DMS114 treated with DMSO at 0.1 percent for 48 hours (cell line): ENCODE results near the gene CAPN14.

Experiments used
- DNase-seq: peaks from one replicate; lab custom pipeline; 2025; ENCODE audit not compliant: unreplicated experiment; lab: John Stamatoyannopoulos, UW

CAPN14 gene, protein sequence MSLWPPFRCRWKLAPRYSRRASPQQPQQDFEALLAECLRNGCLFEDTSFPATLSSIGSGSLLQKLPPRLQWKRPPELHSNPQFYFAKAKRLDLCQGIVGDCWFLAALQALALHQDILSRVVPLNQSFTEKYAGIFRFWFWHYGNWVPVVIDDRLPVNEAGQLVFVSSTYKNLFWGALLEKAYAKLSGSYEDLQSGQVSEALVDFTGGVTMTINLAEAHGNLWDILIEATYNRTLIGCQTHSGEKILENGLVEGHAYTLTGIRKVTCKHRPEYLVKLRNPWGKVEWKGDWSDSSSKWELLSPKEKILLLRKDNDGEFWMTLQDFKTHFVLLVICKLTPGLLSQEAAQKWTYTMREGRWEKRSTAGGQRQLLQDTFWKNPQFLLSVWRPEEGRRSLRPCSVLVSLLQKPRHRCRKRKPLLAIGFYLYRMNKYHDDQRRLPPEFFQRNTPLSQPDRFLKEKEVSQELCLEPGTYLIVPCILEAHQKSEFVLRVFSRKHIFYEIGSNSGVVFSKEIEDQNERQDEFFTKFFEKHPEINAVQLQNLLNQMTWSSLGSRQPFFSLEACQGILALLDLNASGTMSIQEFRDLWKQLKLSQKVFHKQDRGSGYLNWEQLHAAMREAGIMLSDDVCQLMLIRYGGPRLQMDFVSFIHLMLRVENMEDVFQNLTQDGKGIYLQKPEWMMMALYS

GRCh38 chr2:31217465-31218200 is at the start of gene CAPN14:
Gene CAPN14, minus strand, starts transcription at chr2:31217515. Its CDS starts 12,068 bp downstream, at chr2:31205447.
- DNase-seq = no peak

DNA sequence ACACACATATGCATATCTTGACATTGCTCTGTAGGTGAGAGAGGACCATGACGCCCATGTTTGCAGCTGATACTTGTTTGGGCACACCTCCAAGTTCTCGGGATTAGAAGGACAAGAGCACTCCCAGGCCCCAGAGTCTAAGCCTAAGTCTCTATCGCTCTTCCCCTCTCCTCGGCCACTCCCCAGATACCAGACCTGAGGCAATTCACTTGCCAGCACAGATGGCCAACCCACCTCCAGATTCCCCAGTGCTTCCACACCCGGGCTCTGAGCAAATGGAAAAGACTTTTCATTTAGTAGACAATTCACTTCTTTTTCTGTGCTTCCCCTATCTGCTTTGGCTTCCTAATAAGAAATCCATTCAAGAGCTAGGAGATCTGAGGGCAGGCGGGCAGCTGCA is 49.5 kb upstream of the CAPN14 start:
- no peak for DNase-seq

DNA sequence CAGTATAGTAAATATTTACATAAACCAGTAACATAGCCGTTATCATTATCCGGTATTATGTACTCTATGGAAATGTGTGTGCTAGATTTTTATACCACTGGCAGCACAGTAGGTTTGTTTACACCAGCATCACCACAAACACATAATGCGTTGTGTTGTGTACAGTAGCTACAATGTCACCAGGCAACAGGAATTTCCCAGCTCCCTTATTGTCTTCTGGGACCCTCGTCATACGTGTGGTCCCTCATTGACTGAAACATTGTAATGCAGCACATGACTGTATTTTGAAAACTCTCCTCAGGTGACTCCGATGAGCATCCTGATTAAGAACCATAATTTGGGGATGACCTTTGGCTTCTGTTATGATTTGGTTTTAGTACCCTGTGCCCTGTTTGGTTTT is 47.9 kb upstream of the CAPN14 start:
- no peak for DNase-seq

DNA sequence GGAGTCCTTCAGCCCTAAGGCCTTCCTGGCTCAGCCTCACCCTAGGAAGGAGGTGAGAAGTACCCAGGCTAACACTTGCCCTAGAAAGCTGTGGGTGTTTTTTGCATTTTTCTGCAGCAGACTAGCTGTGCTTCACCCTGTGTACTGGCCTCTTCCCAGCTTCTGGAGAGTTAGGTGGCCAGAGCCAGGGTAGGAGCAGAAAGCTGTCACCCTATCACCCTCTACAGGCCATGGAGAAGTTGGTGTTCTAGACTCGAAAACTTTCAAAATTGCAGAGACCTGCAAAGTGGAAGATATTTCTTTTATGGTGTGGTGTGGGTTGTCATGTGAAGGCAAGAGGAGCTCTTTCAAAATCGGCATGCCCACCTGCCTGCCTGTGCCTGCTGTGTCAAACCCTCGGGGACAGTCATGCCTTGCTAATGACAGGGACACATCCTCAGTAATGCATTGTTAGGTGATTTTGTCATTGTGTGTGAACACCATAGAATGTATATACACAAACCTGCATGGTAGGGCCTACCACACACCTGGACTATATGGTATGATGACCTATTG is 46.4 kb upstream of the CAPN14 start:
- DNase-seq = no peak

- no peak for DNase-seq
Observed at GRCh38 chr2:31260870-31261269, 43.6 kb upstream of the CAPN14 start.

- no peak for DNase-seq
Observed at GRCh38 chr2:31259075-31259474, 41.8 kb upstream of the CAPN14 start.

- no peak for DNase-seq
Observed at GRCh38 chr2:31258351-31258750, 41.0 kb upstream of the CAPN14 start.

- no peak for DNase-seq
Observed at GRCh38 chr2:31256611-31257382, 39.5 kb upstream of the CAPN14 start.

DNA sequence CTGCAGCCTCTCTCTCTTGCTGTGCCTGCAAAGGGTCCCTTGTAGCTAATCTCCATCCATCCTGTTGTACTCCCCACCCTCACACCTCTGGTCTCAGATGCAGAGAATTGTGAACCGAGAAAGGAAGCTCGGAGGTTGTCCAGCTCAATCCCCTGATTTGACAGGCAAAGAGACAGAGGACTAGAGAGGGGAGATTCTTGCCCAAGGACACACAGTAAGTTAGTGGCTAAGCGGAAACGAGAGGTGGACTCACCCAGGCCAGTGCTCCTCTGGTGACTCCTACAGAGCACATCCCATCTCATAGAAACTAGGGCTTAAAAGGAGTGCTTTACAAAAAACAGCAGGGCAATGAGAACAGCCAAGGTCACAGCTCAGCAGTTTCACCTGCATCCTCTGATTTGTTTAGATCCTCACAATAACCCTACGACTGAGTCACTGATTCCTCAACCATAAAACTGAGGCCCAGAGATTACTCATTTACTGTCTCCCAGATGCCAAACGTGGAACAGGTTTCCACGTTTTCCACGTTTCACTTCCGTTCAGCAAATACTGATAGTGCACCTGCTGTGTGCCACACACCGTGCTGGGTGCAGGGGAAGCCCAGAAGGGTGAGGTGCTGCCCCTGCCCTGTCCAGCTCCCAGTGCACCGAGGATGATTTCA is 38.7 kb upstream of the CAPN14 start:
- DNase-seq = no peak

DNA sequence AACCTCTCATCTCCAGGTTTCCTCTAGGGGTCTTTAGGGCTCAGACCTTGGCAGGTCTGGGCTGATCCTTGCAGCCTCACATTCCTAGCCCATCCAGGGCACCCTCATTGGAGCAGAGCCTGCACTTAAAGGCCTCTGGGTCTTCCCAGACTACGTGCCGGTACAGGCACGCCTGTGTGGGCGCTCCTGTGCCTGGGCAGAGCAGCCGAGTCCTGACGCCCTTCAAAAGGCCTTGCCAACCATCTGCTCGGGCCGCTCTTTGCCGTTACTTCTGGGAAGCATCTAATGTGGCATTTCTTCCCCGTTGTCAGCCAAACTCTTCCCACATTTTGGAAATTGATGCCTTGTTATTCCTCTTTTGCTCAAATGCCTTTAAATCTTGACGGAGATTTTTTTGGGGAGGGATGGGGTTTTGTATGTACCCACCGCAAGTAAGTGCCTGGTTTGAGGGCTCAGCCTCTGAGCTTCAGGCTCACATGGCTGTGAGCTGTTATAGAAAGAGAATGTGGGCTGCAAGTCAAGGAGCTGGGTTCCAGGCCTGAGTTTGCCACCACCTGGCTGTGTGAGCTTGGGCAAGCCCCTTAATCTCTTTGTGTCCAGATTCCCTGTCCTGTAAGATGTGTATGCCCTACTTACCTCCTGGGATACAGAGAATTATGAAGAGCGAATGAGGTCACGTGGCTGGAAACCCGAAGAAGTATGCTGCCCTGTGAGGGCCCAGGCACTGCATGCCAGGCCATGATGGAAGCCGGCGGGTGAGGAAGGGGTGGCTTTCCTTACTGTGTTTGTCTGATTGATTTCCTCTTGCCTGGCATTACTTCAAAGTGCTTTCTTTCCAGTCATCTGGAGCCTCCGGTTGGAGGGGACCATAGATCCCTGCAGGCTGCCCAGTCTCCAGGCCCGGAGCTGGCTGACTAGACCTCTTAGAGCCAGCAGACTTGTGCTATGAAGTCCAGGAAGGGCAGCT is 37.2 kb upstream of the CAPN14 start:
- no peak for DNase-seq

GRCh38 chr2:31253356-31254131 is 36.2 kb upstream of the CAPN14 start:
- no peak for DNase-seq

DNA sequence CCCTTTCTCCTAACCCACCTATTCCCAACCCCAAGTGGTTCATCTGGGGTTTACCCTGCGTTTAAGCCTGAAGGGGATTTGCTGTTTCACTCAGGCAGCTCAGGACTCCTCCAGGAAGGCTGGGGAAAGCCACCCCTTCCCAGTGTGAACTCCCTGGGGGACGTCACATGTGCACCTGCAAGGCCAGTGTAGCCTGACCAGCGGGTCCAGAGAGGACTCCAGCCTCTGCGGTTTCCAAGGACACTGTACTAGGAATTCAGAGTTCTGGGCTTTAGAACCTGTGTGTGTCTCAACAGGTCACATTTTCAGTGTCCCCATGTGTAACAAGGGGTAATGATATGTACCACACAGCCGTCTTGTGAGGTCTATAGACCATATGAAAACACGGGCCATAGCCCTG is 34.5 kb upstream of the CAPN14 start:
- no peak for DNase-seq

GRCh38 chr2:31251018-31251417 is 33.7 kb upstream of the CAPN14 start:
- no peak for DNase-seq

DNA sequence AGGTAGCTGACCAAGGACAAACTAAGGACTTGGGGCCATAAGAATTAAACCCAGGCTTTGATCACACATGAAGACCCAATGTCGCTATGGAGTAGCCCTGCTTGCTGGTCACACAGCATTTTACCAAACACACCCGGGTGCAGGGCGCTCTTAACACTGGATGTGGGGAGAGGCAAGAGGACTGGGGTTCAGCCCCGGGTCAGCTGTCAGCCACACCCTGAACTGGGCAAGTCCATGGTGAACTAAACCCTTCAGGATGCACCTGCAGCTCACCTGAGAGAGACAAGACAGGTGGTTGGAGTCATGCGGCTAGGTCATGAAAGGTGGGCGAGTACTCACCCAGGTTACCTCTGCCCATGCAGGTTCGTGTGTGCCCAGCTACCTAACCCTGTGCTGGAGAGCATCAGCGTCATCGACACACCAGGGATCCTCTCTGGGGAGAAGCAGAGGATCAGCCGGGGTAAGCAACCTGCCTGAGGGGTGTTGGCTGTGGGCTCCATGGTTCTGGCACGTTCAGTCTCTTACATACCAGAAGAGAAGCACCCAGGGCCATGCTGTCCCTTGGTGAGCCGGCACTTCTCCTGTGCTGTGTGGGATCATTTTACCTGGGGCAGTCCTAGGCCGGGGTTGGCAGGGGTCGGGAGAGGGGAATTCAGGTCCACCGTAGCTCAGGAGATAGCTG is 31.8 kb upstream of the CAPN14 start:
- DNase-seq = no peak

DNA sequence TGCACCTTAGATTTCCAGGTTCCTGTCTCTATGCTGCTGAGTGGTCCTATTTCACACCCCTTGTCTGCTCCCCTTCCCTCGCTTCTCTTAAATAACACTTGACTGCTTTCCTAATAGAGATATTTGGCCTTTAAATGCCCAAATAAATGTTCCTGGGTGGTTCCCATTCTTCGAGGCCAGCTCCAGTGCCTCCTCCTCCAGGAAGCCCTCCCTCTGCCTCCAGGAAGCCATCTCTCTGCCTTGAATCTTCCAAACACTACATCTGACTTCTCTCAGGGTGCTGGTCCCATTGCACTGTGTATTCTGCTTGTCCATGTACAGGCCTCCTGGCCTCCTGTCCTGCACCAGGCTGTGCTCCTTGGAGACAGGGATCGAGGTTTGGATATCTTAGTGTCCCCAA is 30.8 kb upstream of the CAPN14 start:
- DNase-seq = no peak

- no peak for DNase-seq
Observed at GRCh38 chr2:31247711-31248110, 30.4 kb upstream of the CAPN14 start.

DNA sequence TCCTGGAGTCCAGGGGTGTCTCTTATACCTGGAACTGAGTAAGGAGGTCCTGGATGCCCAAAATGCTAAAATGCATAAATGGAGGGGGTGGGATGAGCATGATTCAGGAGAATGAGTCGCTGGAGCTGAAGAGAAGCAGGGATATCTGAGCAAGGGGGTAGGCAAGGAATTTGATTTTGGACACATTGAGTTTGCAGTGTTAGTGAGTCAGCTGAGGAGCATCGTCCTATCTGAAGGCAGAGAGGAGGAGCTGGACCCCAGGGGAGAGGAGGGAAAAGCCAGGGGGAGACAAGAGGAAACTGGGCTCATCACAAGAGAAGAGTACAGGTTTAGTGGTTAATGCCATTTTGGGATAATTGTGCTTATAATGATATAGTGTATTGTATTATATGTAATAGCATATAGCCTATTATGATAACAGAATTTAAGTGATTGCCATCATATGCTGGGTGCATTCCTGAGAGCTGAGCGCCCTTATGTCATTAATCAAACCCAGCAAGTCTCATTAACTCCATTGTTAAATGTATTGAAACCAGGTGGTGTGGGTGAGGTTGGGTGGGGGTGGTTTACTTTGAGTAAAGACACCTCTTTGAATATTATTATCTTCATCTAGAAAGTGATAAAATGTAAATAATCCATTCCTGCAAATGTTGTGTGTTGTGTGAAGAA is 29.0 kb upstream of the CAPN14 start:
- no peak for DNase-seq
